Measurements from ENCODE around the gene SNRNP27. TPM values are rescaled to one million over a fixed set of nuclear protein-coding genes. Genes with fewer than 3 reads are reported as not detected.

Gene SNRNP27
- total and polyA plus RNA-seq, 2 of the 8 experiments (the other 6 are each of a cell fraction or from before 2014, with no cell fraction given): 11.1 to 40.5 TPM

- Histone ChIP-seq H4K8ac (ENCODE audit: extremely low read depth, insufficient read depth, low read length) (no peak overlapping the region), H3K18ac (ENCODE audit: extremely low read depth, low read length) (no peak overlapping the region), H3K4me3 (ENCODE audit: extremely low read depth in 1 of 4, insufficient read depth in 2 of 4, low read depth in 3 of 4, low read length in 4 of 4) (no peak overlapping the region), H4K5ac (ENCODE audit: insufficient read length, low read depth, low read length) (no peak overlapping the region), H3K9me3 (ENCODE audit: insufficient read depth in 2 of 2, low read depth in 1 of 2, low read length in 1 of 2) (no peaks in the 10 kb centered on the region), H2AFZ (ENCODE audit: low read length) (no peak overlapping the region), H2AK5ac (ENCODE audit: low read depth, low read length) (no peak overlapping the region), H3K4me2 (ENCODE audit: insufficient read depth in 1 of 2, low read depth in 2 of 2, low read length in 2 of 2) (no peak overlapping the region), H3K79me1 (ENCODE audit: low read depth, low read length) (no peaks in the 10 kb centered on the region), H3K27me3 (replicated peaks in 1 of 4; ENCODE audit: control insufficient read depth in 3 of 4, extremely low read depth in 1 of 4, insufficient read depth in 3 of 4, low read length in 3 of 4) (no peaks in the 10 kb centered on the region), H3K4ac (replicated peaks; ENCODE audit: insufficient read length, low read depth, low read length) (no peak overlapping the region), H2BK12ac (ENCODE audit: low read depth, low read length) (no peak overlapping the region), H4K91ac (replicated peaks; ENCODE audit: insufficient read length, low read length) (no peak overlapping the region), H3K56ac (replicated peaks; ENCODE audit: insufficient read length, low read depth, low read length) (no peak overlapping the region), H2BK120ac (replicated peaks; ENCODE audit: low read depth, low read length) (no peak overlapping the region), H2BK20ac (ENCODE audit: low read length) (no peak overlapping the region), H3K36me3 (ENCODE audit: control insufficient read depth in 2 of 4, insufficient read depth in 4 of 4, low read length in 3 of 4) (peaks cover 0 to 4% (median 0%) of the 10 kb centered on the region in 4 experiments; a peak in 2 of 8 replicates), H2BK5ac (ENCODE audit: low read depth, low read length) (no peak overlapping the region), H3K4me1 (replicated peaks in 1 of 4; ENCODE audit: control insufficient read depth in 3 of 4, insufficient read depth in 4 of 4, low read length in 3 of 4) (peaks cover 0 to 6% (median 3%) of the 10 kb centered on the region in 4 experiments; a peak in 3 of 7 replicates), H2BK15ac (ENCODE audit: low read length) (no peak overlapping the region), H4K20me1 (replicated peaks in 1 of 2; ENCODE audit: control insufficient read depth in 1 of 2, insufficient read depth in 2 of 2, low read length in 2 of 2) (no peaks in the 10 kb centered on the region), H3K23me2 (ENCODE audit: low read depth, low read length) (no peaks in the 10 kb centered on the region), H3K9ac (replicated peaks in 1 of 4; ENCODE audit: extremely low read depth in 1 of 4, low read depth in 3 of 4, low read length in 3 of 4) (no peak overlapping the region), H3K27ac (ENCODE audit: low read depth, low read length) (no peak overlapping the region), H3K79me2 (ENCODE audit: control insufficient read depth in 1 of 2, insufficient read depth in 2 of 2, low read length in 2 of 2) (no peaks in the 10 kb centered on the region), H3K14ac (ENCODE audit: insufficient read length) (no peak overlapping the region), H3K23ac (ENCODE audit: insufficient read length) (no peak overlapping the region)
- FAIRE-seq (no peak), DNase-seq (ENCODE audit: low read depth in 1 of 2, low spot score in 2 of 2) (no peak)
- POLR2A ChIA-PET (ENCODE audit: partially characterized antibody): interaction anchor here (2.3 kb wide), 1 partner anchor 21 kb away, joined by 6 read pairs; the partner anchor contains the start of gene MXD1
- CTCF ChIA-PET (ENCODE audit: partially characterized antibody): interaction anchor here (0.6 to 2.4 kb wide), 4 partner anchors 10 to 124 kb away, joined by 3 to 7 read pairs (median 6); no protein-coding TSS in a partner anchor
- TF ChIP-seq CTBP2 (IDR thresholded peaks at IDR 0.05; ENCODE audit: borderline replicate concordance, insufficient read depth, insufficient read length, low read length) (no peak), SRF (IDR thresholded peaks at IDR 0.05; ENCODE audit: low read depth, low read length) (no peak), RXRA (IDR thresholded peaks at IDR 0.05; ENCODE audit: insufficient read depth, low read depth, low read length) (no peak), CEBPB (IDR thresholded peaks at IDR 0.05; ENCODE audit: low read depth, low read length) (no peak), TCF12 (IDR thresholded peaks at IDR 0.05; ENCODE audit: low read depth, low read length) (no peak), TEAD4 (IDR thresholded peaks at IDR 0.05; ENCODE audit: low read depth, low read length) (no peak), JUND (IDR thresholded peaks at IDR 0.05; ENCODE audit: low read length) (no peak), MAFK (IDR thresholded peaks at IDR 0.05; ENCODE audit: low read depth, low read length) (no peak), KDM1A (IDR thresholded peaks at IDR 0.05; ENCODE audit: borderline replicate concordance, low read length) (no peak), TAF7 (optimal IDR thresholded peaks at IDR 0.05; ENCODE audit: borderline replicate concordance, low read depth, low read length) (no peak), EZH2 (IDR thresholded peaks at IDR 0.05; ENCODE audit: low read depth, low read length, severe bottlenecking) (no peak), YY1 (IDR thresholded peaks at IDR 0.05; ENCODE audit: low read depth, low read length) (no peak), CBX5 (IDR thresholded peaks at IDR 0.05; ENCODE audit: low read depth, low read length) (no peak), RBBP5 (IDR thresholded peaks at IDR 0.05; ENCODE audit: borderline replicate concordance, low read depth, low read length) (no peak), KDM5A (IDR thresholded peaks at IDR 0.05; ENCODE audit: low read length) (no peak)
- 93% methylated on average over 5 of the region's 5 CpGs; no CpG with 5 or more reads in 1 of the 2 experiments for WGBS, 2 experiments (ENCODE audit: extremely low coverage in 1 of 2, insufficient coverage in 1 of 2, insufficient read length in 1 of 2, insufficient replicate concordance in 2 of 2, low coverage in 1 of 2, low lambda C conversion rate in 2 of 2, missing lambda C conversion rate in 1 of 2)
Measured at GRCh38 chr2:69935011-69935410, 41.3 kb downstream of the SNRNP27 start.

All from H1 (cell line).